NCI-H146 treated with DMSO at 0.1 percent for 48 hours (cell line): ENCODE data around the gene RFTN1.

Source experiments
- DNase-seq: peaks from one replicate; lab custom pipeline; 2025; ENCODE audit not compliant: unreplicated experiment; lab: John Stamatoyannopoulos, UW

Gene RFTN1

DNA sequence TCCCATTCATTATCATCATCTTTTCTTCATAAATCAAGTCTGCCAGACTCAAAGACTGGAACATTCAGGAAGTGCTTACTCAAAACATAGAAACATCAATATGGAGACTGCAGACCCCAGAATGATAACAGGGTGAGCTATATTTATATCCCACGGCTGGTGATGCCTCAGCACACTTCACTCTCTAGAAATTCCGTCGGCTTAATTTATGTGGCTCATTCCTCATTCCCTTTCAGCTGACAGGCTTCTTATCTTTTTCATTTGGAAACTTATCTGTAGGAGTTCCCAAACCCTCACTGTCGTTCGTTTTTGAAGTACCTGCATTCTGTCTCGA lies 45.5 kb downstream of the RFTN1 start:
- no peak for DNase-seq

DNA sequence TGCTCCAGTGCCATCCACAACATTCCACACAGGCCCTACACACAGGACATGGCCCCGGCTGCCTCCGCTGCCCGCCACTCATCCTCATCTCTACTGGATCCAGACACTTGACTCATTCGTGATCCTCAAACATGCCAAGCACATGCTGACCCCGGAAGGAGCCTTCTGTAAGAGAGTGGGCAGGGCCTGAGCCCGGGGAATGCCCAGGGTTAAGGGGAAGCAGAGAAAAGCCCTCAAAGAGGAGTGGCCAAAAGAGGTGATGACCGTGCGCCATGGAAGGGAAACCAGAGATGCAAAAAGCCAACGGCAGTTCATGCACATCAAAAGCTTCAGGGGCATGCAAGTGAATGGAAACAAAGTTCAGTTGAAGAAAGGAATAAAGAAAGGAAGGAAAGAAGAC lies 46.1 kb downstream of the RFTN1 start:
- no peak for DNase-seq

DNA sequence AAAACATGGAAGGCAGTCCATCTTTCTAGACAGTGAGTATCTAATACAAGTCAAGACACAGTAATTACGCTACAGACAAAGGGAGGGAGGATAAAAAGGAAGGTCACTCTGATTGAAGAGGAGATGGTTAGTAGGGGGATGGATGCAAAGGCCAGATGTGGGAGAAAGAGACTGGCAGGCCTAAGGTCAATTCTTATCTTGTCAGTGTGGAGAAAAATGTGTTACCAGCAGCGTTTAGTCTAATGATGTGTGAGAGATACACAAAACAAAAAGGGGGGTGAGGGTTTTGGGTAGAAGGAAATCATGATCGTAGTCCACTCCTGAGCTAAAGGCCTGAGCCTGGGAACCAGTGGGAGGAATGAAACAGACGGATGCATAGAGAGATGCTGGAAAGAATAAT lies 46.7 kb downstream of the RFTN1 start:
- DNase-seq = no peak

DNA sequence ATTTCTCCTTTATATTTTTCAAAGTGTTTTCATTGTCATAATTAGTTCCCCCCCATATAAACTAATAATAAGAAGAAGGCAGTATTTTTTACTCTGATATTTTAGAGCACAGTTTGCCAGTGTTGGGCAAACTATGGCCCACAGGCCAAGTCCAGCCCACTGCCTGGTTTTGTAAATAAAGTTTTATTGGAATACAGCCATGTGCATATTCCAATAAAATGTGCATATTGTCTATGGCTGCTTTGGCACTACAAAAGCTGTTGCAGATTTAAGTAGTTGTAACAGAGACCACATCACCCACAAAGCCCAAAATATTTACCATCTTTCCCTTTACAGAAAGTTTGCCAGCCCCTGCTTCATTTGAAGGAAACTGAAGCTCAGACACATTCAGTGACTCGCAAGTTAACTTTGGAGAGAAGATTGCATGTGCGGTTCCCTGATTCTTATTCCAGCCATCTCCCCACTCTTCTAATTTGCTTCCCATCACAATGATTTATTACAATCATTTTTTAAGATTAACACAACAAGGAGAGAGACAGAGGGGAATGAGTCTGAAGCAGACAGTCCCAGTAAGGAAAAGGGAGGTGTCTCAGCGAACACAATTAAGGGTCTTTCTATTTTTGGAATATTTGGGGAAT lies 48.9 kb downstream of the RFTN1 start:
- no peak for DNase-seq

DNA sequence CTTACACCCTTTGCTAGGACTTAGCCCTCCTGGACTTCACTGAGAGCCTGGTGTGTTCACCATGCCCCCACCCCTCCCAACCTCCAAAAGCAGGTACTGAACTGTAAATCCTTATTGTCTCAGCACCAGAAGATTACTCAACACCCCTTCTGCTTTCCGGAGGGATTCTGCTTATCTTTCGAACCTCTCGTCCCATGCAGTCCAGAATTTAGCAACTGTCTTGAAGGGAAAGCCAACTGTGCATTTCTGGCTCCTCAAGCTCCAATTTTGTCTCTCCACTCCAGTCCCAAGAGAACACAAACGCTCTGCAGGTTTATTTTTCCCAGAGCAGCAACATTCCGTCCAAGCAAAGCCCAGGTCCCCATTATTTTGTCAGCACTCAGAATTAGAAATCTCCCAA lies 49.6 kb downstream of the RFTN1 start:
- DNase-seq = no peak

DNA sequence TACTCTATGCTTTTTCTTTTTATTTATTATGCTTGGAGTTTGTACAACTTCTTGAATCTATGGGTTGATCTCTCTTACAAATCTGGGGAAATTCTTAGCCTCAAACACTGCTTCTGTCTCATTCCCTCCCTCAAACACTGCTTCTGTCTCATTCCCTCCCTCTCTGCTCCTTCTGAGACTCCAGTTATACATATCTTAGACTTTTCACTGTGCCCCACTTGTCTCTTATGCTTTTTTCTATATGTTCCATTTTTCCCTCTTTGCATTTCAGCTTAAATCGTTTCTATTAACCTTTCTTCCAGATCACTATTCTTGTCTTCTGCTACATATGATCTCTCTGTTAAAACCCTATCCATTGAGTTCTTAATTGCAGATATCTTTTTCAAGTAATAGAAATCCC lies 50.4 kb downstream of the RFTN1 start:
- DNase-seq = no peak

DNA sequence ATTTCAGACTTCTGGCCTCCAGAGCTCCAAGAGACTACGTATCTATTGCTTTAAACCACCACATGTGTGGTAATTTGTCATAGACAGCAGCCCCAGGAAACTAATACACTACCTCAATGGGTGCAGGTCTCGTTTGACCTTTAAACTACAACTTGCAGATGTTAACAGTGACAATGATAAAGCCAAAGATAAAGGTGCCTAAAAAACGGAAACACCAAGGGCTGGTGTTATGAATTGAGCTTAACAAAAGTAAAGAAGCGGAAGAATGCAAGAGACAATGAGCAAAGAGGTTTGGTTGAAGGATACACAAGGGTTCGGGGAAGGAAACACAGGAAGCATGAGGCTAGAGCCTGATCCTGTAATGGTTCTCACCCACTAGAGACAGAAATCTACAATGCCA lies 50.8 kb downstream of the RFTN1 start:
- DNase-seq = no peak

DNA sequence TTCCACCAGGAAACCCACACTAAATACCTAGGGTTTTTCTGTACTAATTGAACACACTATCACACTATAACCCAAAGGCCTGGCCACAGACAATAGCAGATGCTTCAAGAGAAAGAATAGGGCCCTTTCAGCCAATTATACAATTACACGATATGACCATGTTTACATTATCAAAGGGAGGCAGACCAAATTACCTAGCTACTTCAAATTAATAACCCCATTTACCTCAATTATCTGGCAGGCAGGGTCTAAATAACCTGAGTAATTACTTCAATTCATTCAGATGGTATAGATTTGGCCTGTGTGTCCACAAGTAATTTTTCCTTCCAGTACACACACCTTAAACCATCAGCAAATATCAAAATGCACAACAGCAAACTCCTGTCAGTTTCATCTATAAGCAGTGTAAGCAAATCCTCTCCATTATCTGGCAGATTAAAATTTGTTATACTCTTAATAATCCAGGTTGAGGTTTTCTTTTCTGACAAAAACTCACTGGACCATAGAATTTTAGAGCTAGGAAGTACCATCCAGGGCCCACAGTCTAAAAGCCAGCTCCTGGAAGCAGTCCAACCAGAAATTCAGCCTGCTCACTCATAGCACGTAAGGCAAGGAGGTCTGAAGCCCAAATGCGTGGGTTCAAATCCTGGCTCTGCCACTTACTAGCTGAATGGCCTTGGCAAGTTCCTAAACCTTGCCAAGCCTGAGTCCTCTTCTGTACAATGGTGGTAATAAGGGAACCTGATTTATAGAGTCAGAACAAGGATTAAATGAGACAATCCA lies 51.8 kb downstream of the RFTN1 start:
- peak; percentile 98 for DNase-seq

DNA sequence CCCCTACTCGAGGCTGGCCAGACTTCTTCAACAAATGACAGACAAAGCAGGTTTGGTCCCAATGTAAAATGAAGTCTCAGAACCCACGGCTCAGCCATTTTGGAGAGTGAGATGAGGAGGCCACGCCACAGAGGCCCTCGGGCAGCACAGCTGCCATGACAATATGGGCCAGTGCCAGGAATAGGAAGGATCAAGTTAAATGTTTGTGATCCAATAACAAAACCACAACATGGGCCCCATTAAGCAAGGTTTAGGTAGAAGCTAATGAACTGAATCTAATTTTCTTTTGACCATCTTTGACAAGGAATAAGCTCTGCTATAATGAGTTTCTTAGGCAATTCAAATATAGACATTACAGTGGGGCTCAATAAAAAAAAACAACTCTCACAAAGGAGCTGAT lies 52.6 kb downstream of the RFTN1 start:
- peak; percentile 83 for DNase-seq

DNA sequence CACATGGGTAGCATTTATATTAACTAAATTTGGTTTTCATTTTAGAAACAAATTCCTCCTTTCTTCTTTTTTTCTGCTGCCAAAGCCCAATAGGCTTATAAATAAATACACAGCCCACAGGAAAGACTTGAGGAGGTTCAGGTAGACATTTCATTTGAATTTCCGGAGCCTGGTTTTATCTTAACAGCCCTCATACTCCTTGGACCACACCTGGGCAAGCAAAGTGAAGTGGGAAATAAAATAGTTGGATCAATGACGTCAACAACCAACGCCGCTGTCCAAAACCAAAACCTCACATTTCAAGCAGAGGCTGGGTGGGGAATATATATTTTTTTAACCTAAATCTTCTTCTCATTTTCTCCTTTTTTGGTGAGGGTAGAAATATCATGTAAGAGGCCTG lies 53.2 kb downstream of the RFTN1 start:
- DNase-seq = no peak

DNA sequence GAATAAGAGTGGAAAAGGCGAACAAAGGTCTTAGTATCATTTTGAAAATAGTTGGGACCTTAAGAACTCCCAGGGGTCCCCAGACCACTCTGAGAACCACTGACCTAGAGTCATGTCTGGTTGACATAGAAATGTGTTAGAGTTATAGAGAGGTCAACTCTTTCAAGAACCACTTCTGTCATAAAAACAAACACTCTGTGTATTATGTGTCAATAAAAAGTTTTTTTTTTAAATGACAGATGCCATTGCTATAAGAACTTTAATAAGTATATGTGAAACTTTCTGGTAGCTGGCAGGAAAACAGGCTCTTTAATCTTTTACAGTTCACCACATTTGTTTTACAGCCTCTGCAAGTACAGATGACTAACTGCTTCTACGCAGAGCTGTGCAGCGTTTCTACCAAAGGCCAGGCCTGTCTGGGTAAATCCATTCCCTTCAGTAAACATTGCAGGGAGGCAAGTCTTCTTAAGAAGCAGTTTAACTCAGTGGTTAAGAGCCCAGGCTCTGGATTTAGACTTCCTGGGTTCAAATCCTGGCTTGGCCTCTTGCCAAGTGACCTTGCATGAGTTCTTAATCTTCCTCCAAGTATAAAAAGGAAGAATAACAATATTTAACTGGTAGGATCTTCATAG lies 56.6 kb downstream of the RFTN1 start:
- no peak for DNase-seq

DNA sequence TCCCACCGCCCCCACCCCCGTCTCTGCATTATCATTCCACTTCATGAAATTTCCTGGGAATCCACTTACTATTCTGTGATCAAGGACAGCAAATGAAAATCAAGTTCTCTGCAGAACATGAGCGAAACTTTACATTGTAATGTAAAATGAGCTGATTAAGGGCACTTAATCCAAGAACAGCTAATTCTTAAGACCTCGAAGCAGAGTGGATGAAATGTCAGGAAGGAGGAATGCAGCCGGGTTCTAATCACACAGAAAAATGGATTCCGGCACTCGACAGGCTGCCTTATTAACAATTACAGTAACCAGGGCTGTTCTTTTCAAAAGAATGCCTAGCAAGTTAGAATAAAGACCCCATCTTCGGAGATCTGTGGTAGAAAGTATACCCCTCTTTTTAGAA lies 57.5 kb downstream of the RFTN1 start:
- DNase-seq = no peak

DNA sequence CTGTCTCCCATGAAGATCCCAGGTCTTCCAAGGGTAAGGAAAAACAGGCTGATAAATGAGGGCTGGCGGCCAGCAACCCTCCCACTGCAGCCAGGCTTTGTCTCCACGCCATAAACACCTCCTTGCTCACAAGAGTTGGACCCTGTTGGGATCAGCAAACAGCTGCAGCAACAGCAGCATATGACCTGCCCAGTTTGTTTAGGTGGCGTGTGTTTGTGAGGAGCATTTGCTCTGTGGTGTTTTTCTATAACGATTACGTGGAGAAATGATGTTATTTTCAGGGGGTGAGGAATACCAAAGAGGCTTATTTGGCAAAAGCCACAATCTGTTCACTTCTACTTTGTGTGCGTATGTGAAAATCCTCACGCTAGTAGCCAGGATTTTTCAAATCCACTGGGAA lies 58.5 kb downstream of the RFTN1 start:
- peak; percentile 31 for DNase-seq

DNA sequence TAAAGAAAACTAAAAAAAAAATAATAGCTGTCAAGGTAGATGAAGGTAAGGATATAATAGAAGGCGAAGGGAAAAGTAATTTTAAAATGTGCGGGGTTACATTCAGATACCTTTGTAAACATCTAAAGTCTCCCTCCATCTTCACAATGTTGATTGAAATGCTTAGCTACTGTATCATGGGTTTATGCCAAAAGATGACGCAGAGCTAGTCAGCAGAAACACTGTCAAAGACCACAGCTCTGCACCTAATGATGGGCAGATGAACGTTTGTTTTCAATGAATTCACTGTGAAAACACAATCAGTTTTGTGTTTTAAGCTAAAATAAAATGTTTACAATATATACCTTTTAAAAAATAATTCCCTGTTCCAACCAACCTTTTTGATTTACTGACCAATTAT lies 61.2 kb downstream of the RFTN1 start:
- no peak for DNase-seq

DNA sequence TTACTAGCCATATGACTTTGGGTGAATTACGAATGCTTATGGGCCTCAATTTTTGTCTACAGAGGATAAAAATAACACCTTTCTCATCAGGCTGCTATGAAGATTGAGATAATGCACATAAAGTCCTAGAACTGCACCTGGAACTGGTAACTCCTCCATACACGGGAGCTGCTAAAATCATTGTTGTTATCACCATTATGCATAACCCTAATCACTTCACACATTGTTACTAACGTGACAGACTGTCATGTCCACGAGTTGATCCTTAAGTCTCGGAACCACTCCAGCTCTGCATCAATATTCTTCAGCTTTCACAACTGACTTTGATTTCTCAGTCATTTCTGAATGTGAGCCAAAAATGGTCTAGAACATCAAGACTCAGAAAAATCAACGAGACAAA lies 64.1 kb downstream of the RFTN1 start:
- no peak for DNase-seq

DNA sequence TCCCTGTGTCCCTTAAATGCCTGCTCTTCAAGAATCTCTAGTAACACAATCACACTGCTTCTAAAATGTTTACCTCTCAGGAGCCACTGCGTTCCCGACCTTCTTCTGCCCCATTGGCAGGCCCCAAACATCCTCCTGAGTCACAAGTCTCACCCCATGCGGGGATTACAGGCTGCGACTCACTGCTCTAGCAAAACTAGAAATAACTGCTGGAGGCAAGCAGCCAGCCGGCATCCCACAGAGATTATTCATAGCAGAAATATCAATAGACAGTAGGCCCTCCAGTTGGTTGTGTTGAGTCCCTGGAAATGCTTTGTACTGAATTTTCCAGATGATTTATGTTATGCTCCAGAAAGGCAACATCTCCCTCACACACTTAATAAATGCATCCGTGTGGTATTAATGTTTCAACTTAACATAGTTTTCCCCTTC lies 64.8 kb downstream of the RFTN1 start:
- peak; percentile 20 for DNase-seq

DNA sequence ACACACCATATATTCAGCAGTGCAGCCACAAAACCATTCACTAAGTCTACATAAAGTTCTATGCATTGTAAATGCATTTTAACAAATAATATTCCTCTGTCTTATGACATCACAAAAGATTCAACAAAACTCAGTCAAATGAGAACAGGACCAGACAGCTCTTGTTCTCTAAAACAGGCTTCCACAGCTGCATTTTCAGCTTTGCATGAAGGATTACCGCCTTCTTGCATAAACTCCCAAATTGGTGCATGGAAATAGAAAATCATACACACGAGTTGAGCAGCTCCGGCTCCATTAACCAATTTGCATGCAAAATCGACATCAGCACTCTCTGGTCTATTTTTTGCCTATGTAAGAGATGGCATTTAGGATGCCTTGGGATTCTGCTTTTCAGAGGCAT lies 66.4 kb downstream of the RFTN1 start:
- no peak for DNase-seq

DNA sequence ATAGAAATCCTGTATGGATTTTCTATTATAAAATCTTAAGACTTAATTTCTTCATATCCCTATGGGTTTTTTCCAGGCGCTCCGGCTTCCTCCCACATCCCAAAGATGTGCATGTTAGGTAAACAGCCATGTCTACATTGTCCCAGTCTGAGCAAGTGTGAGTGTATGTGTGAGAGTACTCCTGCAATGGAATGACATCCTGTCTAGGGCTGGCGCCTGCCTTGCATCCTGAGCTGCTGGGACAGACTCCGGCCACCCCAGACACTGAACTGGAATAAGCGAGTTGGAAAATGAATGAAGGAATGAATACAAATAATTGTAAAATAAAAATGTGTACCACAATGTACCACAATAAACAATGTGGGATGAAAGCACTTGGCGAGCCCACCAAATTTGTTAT lies 69.2 kb downstream of the RFTN1 start:
- no peak for DNase-seq

DNA sequence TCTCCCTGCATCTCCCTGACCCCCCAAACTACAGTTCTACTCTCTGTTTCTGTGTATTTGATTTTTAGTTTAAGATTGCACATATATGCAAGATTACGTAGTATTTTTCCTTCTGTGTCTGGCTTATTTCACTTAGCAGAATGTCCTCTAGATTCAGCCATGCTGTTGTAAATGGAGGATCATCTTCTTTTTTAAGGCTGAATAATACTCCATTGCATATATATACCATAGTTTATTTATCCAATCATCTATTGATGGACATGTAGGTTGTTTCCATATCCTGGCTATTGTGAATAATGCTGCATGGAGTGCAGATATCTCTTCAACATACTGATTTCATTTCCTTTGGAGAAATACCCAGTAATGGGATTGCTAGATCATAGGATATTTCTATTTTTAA lies 70.8 kb downstream of the RFTN1 start:
- DNase-seq = no peak

DNA sequence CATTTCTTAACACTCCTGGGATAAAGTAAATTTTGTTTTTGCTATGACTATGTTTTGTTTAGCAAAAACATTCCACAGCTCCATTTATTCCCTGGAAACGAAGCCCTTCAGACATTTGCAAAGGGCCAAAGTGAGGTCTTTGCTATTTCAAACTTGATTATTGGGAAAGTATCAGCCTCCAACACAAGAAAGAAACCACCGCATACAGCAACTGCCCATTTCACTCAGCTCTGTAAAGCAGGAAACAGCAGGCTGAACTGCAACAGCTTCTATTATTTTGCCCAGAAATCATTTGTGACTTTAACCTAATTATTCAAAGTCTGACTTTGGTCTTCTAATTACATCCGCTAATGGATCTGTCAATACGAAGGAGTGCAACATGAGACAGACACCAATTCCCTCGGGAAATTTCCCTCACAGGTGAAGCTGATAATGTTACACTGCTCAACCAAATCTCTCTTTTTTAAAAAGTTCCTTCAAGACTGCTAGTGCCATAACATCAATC lies 72.1 kb downstream of the RFTN1 start:
- DNase-seq = peak; percentile 71

DNA sequence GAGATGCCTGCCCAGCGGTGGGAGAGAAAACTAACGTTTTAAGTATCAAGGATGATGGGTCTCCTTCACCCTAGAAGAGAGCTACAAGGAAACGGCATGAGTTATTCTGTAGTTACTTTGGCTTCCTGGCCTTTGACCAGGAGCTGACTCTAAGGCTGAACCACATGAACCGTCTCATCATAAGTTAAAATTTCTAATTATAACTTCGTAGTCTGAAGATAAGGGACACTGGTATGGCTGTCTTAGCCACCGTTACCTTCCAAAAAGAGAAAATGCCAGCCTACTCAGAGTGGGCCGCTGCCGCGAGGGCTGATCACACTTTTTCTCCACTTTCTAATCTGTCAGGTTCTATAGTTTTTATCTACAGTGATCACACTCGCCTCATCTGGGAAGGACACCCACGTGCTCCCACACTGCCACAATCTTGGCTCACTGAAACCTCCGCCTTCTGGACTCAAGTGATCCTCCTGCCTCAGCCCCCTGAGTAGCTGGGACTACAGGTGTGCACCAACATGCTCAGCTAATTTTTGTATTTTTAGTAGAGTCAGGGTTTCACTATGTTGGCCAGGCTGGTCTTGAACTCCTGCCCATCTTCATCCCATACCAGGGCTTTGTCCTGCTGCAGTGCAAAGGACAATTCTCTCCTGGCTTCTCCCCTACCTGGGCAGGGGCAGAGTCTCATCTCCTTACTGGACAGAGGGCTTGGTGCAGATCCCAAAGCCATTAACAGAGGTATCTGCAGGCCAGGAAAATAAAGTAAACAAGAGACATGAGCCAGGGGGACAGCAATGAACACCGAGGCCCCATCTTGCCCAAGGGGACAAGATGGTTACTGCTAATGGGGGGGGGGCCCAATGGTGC lies 73.4 kb downstream of the RFTN1 start:
- no peak for DNase-seq
